K562 (cell line): ENCODE measurements around the gene SRGAP3. TPM values are rescaled to one million over a fixed set of nuclear protein-coding genes. Genes with fewer than 3 reads are reported as not detected.

ENCODE experiments used
- CREB3L1 ChIP-seq: fragments of 450-650 bp; IDR thresholded peaks from 2 replicates; pipeline ENCODE4 v1.6.1; 2014; ENCODE audit warnings: low read depth, mild to moderate bottlenecking, moderate library complexity, borderline replicate concordance
- REST ChIP-seq, 2 experiments: fragments of 450-650 bp; formaldehyde crosslinking in 1 of 2; IDR thresholded peaks; 2 replicates each; pipeline versions ENCODE4 v1.4.0 to v1.6.1; 2014 to 2020; ENCODE audit warnings: mild to moderate bottlenecking in 2 of 2, borderline replicate concordance in 1 of 2, low read depth in 1 of 2
- SPI1 ChIP-seq: IDR thresholded peaks from 2 replicates; pipeline ENCODE4 v1.6.1; 2011; ENCODE audit warnings: low read depth, low read length, control low read depth, borderline replicate concordance
- ZNF263 ChIP-seq: sonication (generic); formaldehyde crosslinking; IDR thresholded peaks from 2 replicates; pipeline ENCODE4 v1.8.0; 2022; ENCODE audit warnings: mild to moderate bottlenecking, missing genetic modification reagents, borderline replicate concordance
- ZNF551 ChIP-seq: fragments of 250-450 bp; sonication (Bioruptor Pico); IDR thresholded peaks from 2 replicates; pipeline ENCODE4 v1.5.0; 2021; ENCODE audit warnings: mild to moderate bottlenecking, moderate library complexity
- ZNF75A ChIP-seq: fragments of 450-650 bp; formaldehyde crosslinking; IDR thresholded peaks from 2 replicates; pipeline ENCODE4 v1.4.0; 2020; ENCODE audit warnings: mild to moderate bottlenecking
- polyA plus RNA-seq, 8 experiments: library from polyadenylated mRNA; depleted of rRNA in 4 of 8; stranded (reverse) in 5 of 8; unstranded in 3 of 8; fragments of >200 nt; fragmentation: Nextera tagmentation in 2 of 8; fragmentation: Illumina TruSeq in 1 of 8; extraction: Ambion mirVana in 2 of 8; extraction: Trizol in 1 of 8; gene quantifications; 2 replicates each; pipeline versions ENCODE4 v1.2.1 to v1.2.3, GENCODE V29; 2011 to 2014; ENCODE audit warnings: inconsistent platforms in 1 of 8, missing spikeins in 1 of 8
- total RNA-seq, 7 experiments: library from RNA; depleted of rRNA in 6 of 7; stranded (reverse); fragments of >200 nt in 6 of 7; fragmentation: Illumina TruSeq in 2 of 7; extraction: Trizol in 2 of 7; gene quantifications; 2 replicates each; pipeline versions ENCODE4 v1.2.1 to v1.2.3, GENCODE V29; 2011 to 2021; ENCODE audit warnings: low replicate concordance in 1 of 7

The SRGAP3 gene
- total and polyA plus RNA-seq, 9 of the 15 experiments (the other 6 are each of a cell fraction or from before 2014, with no cell fraction given), result 0.11 to 0.85 (median 0.35) TPM; not detected in 2

- TF ChIP-seq REST (IDR thresholded peaks at IDR 0.05; ENCODE audit: borderline replicate concordance), result no peak
- no peak for TF ChIP-seq REST (CRISPR knock-in tag; IDR thresholded peaks at IDR 0.05; ENCODE audit: low read depth)
- TF ChIP-seq SPI1, result no peak
- TF ChIP-seq ZNF263 (CRISPR knock-in tag), result no peak
- no peak for TF ChIP-seq ZNF551 (CRISPR knock-in tag)
- no peak for TF ChIP-seq ZNF75A (CRISPR knock-in tag)
- TF ChIP-seq CREB3L1, result no peak
These were observed 10.9 kb upstream of the SRGAP3 start (continued) for GRCh38 chr3:9260305-9260704.
